ENCODE measurements around the gene TMOD3.

Gene TMOD3

DNA sequence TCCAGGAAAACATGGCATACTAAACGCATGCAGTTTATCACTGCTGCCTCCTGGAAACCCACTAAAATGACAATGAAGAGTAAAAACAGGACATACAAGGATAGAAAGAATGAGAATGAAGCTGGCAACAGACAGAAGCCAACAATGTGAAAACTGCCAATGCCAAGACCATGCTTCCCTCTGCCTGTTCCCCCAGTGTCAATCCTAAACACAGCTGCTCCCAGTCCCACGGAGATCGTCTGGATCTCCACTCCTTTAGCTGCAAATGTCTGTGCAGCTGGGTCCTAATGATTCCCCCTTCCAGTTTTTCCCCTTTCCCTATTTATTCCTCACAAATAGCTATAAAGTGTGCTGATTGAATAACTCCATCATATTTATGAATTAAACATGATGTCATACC, 126.1 kb downstream of the TMOD3 start:
- peaks cover 81% of the 10 kb centered on the region for H3K36me3 ChIP-seq (ENCODE audit: insufficient read depth, low read length)
- H3K4me1 ChIP-seq (ENCODE audit: insufficient read depth, low read length): no peaks in the 10 kb centered on the region
- H3K9me3 ChIP-seq (ENCODE audit: low read length): no peaks in the 10 kb centered on the region
- H3K27me3 ChIP-seq (ENCODE audit: insufficient read depth, low read length): no peaks in the 10 kb centered on the region
- H3K4me3 ChIP-seq (ENCODE audit: low read length): no peak overlapping the region
- H2AFZ ChIP-seq (ENCODE audit: low read depth, low read length): no peak overlapping the region

All from neuron (in vitro differentiated cells).